GM18520 (cell line): ENCODE data around the gene GPR78.
A peak's percentile ranks its signal among the peaks of the same experiment; 100 is the strongest.

Experiments
- ATAC-seq: cut with Tn5 transposase; IDR thresholded peaks from one replicate; pipeline ENCODE4 v1.9.1; 2021; ENCODE audit not compliant: unreplicated experiment

The GPR78 gene

DNA sequence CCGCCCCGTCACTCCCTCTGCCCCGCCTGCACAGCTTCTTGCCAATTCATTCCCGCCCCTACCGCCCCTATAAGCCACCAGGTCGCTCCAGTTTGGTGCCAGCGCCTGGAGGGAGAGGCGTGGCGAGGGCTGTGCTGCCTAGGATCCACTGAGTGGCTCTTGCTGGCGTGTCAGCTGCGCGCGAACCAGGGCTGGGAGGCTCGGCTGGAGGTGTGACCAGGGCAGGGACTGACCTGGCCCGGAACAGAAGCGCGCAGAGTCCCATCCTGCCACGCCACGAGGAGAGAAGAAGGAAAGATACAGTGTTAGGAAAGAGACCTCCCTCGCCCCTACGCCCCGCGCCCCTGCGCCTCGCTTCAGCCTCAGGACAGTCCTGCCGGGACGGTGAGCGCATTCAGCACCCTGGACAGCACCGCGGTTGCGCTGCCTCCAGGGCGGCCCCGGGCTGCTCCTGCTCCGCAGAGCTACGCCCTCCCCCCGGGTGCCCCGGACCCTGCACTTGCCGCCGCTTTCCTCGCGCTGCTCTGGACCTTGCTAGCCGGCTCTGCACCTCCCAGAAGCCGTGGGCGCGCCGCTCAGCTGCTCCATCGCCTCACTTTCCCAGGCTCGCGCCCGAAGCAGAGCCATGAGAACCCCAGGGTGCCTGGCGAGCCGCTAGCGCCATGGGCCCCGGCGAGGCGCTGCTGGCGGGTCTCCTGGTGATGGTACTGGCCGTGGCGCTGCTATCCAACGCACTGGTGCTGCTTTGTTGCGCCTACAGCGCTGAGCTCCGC, at the start of gene GPR78:
GPR78 (plus strand) TSS at position 72 of the 773 bp plus-strand sequence; CDS start at position 663, 591 bp downstream.
- ATAC-seq, result no peak

GRCh38 chr4:8532245-8532781, 47.9 kb upstream of the GPR78 start:
- no peak for ATAC-seq

DNA sequence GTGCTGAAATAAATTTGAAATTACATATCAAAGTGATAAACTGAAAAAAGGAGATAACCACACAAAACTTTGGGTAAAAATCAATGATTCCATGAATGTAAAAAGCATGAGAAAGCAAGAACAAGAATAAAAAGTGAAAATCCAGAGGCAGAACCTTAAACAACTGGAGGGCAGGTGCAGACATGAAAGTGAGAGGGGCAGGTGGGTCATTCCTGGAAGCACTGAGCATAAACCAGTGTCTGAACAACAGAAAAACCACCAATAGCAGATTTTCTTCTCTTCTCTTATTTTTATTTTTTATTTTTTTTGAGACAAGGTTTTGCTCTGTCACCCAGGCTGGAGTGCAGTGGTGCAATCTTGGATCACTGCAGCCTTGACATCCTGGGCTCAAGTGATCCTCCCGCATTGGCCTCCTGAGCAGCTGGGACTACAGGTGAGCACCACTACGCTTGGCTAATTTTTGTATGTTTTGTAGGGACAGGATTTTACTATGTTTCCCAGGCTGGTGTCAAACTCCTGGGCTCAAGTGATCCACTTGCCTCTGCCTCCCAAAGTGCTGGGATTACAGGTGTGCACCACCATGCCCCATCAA, 46.8 kb upstream of the GPR78 start:
- ATAC-seq, result no peak

DNA sequence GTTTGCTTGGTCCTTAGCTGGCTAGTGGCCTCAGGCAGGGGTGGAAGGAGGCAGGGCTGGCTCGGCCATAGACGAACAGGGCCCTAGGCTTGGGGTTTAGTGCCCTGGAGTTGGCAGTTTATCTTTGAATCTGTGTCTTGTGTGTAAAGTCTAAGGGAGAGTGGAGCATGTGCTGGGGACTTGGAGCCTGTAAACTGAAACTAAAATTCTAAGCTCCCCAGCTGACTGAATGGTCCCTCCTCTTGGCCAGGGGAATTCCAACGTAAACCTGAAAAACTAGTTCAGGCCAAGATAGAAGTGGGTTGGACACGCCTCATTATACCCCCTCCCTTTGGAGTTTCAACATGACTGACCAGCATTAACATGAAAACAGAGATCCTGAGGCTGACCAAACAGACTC, 46.1 kb upstream of the GPR78 start:
- ATAC-seq, result peak; percentile 88

DNA sequence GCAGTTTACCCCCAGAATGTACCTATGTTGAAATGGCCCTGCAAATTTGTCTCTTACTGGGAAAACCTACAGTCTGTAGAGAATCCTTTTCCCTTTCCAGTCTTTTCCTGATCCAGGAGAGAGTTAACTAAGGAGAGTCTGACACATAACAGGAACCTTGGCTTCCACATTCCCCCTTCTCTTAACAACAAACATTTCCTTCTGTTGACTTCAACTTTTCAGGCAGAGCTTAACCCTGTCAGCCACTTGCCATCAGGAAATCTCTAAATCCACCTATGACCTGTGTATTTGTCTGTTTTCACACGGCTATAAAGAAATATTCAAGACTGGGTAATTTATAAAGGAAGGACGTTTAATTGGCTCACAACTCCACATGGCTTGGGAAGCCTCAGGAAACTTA, 45.6 kb upstream of the GPR78 start:
- ATAC-seq, result no peak

GRCh38 chr4:8536467-8536866, 43.7 kb upstream of the GPR78 start:
- ATAC-seq, result no peak

DNA sequence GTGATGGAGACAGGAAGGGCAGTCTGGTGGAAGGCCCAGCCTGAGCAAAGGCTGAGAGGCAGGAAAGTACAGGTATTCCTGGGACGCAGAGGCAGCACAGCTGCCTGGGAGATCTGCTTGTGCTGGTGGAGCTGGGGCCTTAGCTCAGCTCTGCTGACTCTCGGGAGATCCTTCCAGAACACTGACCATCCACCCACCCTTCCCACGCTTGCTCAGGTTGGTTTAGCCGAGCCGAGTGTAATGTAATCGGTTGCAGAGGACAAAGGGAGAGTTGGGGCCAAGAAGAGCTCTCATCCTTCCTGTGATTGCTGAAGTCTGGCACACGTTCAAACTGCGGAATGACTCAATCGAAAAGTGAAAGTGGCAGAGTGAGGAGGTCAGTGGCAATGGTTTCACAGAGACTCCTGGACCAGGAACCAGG, 43.1 kb upstream of the GPR78 start:
- no peak for ATAC-seq

DNA sequence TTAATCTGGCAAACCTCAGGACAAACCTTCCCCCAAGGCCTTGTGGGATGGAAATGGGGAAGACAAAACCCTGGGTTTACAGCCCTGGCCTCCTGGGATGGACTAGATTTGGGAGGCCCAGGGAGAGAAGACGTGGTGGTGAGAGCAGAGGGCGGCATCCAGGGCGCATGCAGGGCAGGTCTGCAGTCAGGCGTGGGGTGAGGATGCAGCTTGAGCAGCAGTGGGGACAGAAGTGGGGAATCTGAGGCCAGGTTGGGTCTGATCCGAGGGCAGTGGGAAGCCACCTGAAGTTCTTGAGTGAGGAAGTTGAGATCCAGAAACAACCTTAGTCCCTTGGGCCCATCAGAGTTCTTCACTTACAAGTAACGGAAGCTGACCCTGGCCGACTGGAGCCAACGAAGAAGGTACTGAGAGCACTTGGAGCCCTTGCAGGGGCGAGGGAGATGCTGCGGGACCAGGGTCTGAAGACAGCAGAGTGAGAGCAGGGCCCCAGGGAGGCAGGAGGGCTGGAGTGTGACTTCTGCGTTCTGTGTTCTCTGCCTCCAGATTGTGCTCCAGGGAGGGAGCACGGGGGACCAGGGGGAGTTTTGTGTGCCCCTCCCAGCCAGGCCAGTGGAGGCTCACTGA, 42.0 kb upstream of the GPR78 start:
- ATAC-seq, result no peak

GRCh38 chr4:8538703-8539567, 41.3 kb upstream of the GPR78 start:
- no peak for ATAC-seq

GRCh38 chr4:8539661-8540060, 40.5 kb upstream of the GPR78 start:
- ATAC-seq, result peak; percentile 28

- ATAC-seq, result peak; percentile 39
Observed at GRCh38 chr4:8540072-8540471, 40.1 kb upstream of the GPR78 start.

DNA sequence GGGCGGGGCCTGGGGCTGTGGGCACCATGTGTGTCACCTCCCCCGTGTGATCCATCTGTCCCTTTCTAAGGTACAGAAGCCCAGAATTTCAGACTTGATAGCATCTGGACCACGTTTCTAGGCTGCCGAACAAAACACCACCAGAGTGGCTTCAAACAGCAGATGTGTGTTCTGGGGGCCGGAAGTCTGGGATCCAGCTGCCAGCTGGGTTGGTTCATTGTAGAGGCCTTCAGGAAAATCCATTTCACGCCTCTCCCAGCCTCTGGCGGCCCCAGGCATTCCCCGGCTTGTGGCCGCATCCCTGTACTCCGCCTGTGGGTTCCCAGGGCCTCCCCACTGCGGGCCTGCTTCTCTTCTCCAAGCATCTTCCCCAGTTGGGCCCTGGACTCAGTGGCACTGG, 39.6 kb upstream of the GPR78 start:
- ATAC-seq, result no peak

GRCh38 chr4:8540991-8541390, 39.2 kb upstream of the GPR78 start:
- ATAC-seq, result no peak

DNA sequence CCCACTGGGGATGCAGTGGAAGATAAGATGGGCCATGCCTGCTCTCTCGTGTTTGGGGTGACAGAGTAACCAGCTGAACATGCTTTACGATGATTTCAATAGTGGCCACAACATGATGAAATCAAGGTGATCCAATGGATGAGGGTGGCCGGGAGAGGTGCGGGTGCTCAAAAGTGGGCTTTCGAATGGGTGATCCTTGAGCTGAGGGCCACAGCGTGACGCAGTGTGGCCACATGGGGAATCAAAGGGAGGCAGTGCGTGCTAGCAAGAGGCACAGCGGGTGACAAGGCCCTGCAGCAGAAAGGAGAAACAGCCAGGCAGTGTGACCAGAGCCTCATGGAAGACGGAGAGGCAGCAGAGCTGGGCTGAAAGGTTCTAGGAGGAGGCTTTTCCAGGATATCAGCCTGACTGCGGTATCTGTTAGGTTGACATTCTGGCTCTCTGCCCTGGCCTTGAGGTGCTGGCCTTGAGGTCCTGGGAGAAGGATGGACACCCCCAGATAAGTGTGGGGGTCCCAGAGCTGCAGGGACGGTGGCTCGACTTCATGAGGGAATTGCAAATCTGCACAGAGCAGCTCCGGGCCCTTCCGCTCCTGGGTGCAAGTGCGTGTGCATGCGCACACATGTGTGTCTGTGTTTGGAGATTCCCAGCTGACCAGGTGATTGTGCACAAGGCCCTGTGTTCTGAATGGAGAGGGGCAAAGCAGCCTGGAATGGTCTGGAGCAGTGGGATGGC, 38.0 kb upstream of the GPR78 start:
- no peak for ATAC-seq

- no peak for ATAC-seq
Observed at GRCh38 chr4:8542776-8543525, 37.2 kb upstream of the GPR78 start.

GRCh38 chr4:8543623-8544022, 36.6 kb upstream of the GPR78 start:
- ATAC-seq, result no peak

GRCh38 chr4:8544282-8544681, 35.9 kb upstream of the GPR78 start:
- ATAC-seq, result no peak

DNA sequence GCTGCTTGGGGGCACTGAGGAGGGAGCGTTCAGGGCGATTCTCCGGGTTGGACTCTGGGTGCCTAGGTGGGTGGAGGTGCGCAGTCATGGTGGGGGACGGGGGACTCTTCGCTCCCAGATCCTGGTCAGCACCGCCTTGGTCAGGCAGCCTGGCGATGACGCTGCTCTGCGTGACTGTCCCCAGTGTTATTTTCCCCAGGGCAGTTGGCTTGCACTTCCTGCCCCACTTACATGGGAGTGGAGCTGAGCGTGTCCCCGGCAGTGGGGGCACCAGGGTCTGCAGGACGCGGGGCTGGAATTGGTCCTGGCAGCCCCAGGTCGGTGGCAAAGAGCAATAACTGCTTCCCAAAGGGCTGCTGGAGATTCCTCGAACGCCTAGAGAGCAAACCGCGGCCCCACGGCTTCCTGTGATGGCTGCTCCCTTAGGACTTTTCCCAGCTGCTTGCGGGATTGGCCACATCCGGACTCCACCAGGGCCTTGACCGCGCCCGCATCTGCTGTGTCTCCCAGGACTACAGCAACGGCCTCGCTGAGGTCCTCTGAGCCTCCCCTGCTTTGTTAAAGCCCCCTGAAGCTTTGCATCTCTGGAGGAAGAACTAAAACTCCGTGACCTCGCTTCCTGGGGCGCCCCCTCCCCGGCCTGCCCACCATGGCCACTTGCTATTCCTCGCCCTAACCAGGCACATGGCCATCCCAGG, 35.3 kb upstream of the GPR78 start:
- ATAC-seq, result no peak

- no peak for ATAC-seq
Observed at GRCh38 chr4:8545439-8545765, 34.8 kb upstream of the GPR78 start.
